ENCODE results near the gene HMGN2.

DNA sequence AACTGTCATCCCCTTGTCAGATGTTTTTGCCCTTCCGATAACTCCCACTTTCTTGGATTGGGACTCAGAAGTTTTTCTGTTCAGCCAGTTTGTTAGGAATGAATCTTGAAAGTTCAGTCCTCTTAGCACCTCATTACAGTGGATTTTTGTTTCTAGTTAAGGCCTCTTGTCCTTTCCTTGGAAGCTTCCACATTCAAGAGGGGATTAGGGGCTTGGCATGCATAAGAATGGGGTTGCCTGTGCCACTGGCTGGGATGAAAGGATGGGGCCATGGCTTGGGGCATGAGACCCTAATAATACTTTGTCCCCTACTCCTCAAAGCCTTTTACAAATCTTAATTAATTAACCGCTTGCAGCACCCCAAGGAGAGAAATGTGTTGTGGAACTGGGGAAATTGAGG, 42.5 kb upstream of the HMGN2 start:
- TF ChIP-seq, protein P1, sequence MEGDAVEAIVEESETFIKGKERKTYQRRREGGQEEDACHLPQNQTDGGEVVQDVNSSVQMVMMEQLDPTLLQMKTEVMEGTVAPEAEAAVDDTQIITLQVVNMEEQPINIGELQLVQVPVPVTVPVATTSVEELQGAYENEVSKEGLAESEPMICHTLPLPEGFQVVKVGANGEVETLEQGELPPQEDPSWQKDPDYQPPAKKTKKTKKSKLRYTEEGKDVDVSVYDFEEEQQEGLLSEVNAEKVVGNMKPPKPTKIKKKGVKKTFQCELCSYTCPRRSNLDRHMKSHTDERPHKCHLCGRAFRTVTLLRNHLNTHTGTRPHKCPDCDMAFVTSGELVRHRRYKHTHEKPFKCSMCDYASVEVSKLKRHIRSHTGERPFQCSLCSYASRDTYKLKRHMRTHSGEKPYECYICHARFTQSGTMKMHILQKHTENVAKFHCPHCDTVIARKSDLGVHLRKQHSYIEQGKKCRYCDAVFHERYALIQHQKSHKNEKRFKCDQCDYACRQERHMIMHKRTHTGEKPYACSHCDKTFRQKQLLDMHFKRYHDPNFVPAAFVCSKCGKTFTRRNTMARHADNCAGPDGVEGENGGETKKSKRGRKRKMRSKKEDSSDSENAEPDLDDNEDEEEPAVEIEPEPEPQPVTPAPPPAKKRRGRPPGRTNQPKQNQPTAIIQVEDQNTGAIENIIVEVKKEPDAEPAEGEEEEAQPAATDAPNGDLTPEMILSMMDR (IDR thresholded peaks at IDR 0.05 in 4 of 5, conservative IDR thresholded peaks at IDR 0.05 in 1 of 5): no peak
- TF ChIP-seq POLR2A (IDR thresholded peaks at IDR 0.05): no peak

All from gastrocnemius medialis (tissue), 4 donors.